H1 (cell line): ENCODE data around the gene LSM2. TPM values are rescaled to one million over a fixed set of nuclear protein-coding genes. Genes with fewer than 3 reads are reported as not detected.

Source experiments
- CTCF ChIA-PET: fragments of 300-600 bp; sonication (Branson Sonifier 250); formaldehyde crosslinking; loops from one replicate; lab custom pipeline; 2021; ENCODE audit not compliant: partially characterized antibody; lab: Charles Lee
- POLR2A ChIA-PET: fragments of 300-600 bp; sonication (Branson Sonifier 250); formaldehyde crosslinking; loops from one replicate; lab custom pipeline; 2021; ENCODE audit warnings: inconsistent platforms; ENCODE audit not compliant: partially characterized antibody; lab: Charles Lee
- DNase-seq, 2 experiments: peaks; one replicate each; pipeline versions ENCODE4 v3.0.0 to v3.0.0-alpha.2; 2010 to 2022; ENCODE audit warnings: low spot score in 2 of 2, low read depth in 1 of 2, mixed read lengths in 1 of 2
- FAIRE-seq: peaks from 2 replicates; lab custom pipeline; 2011; peaks lifted over from hg19 to GRCh38; lab: Jason Lieb, UNC
- H2AFZ ChIP-seq: 2 replicates; pipeline ENCODE4 v1.8.1; 2012; ENCODE audit warnings: low read length, inconsistent platforms
- H2AK5ac ChIP-seq: 2 replicates; pipeline ENCODE4 v1.6.1; 2013; ENCODE audit warnings: low read depth, low read length
- H2BK120ac ChIP-seq: replicated peaks from 2 replicates; pipeline ENCODE3; 2013; ENCODE audit warnings: low read depth, low read length, inconsistent platforms
- H2BK12ac ChIP-seq: 2 replicates; pipeline ENCODE4 v1.6.1; 2013; ENCODE audit warnings: low read depth, low read length
- H2BK15ac ChIP-seq: 2 replicates; pipeline ENCODE4 v1.6.1; 2013; ENCODE audit warnings: low read length
- H2BK20ac ChIP-seq: 2 replicates; pipeline ENCODE4 v1.6.1; 2013; ENCODE audit warnings: low read length
- H2BK5ac ChIP-seq: 2 replicates; pipeline ENCODE4 v1.6.1; 2013; ENCODE audit warnings: low read depth, low read length
- H3K14ac ChIP-seq: 2 replicates; pipeline ENCODE4 v1.6.1; 2013; ENCODE audit warnings: inconsistent platforms; ENCODE audit not compliant: insufficient read length
- H3K18ac ChIP-seq: 2 replicates; pipeline ENCODE4 v1.6.1; 2013; ENCODE audit warnings: low read length; ENCODE audit errors: extremely low read depth
- H3K23ac ChIP-seq: 2 replicates; pipeline ENCODE4 v1.6.1; 2013; ENCODE audit warnings: inconsistent platforms; ENCODE audit not compliant: insufficient read length
- H3K23me2 ChIP-seq: 2 replicates; pipeline ENCODE4 v1.6.1; 2013; ENCODE audit warnings: low read depth, low read length
- H3K27ac ChIP-seq: 2 replicates; pipeline ENCODE4 v1.6.1; 2011; ENCODE audit warnings: low read depth, low read length, inconsistent platforms
- H3K27me3 ChIP-seq, 4 experiments: replicated peaks in 1 of 4; 1 replicate in 1 of 4; 2 replicates in 3 of 4; pipeline versions ENCODE4 v1.6.1 to v1.8.1; 2011 to 2013; ENCODE audit warnings: low read length in 3 of 4, mild to moderate bottlenecking in 3 of 4, inconsistent platforms in 2 of 4, mixed read lengths in 2 of 4, moderate library complexity in 1 of 4; ENCODE audit not compliant: control insufficient read depth in 3 of 4, insufficient read depth in 3 of 4; ENCODE audit errors: extremely low read depth in 1 of 4
- H3K36me3 ChIP-seq, 4 experiments: 2 replicates each; pipeline versions ENCODE4 v1.6.1 to v1.8.1; 2011 to 2013; ENCODE audit warnings: mild to moderate bottlenecking in 4 of 4, low read length in 3 of 4, moderate library complexity in 2 of 4, control low read depth in 1 of 4, inconsistent platforms in 1 of 4; ENCODE audit not compliant: insufficient read depth in 4 of 4, control insufficient read depth in 2 of 4
- H3K4ac ChIP-seq: replicated peaks from 2 replicates; pipeline ENCODE3; 2013; ENCODE audit warnings: low read length, low read depth, mixed read lengths, inconsistent platforms; ENCODE audit not compliant: insufficient read length
- H3K4me1 ChIP-seq, 4 experiments: replicated peaks in 1 of 4; 1 replicate in 1 of 4; 2 replicates in 3 of 4; pipeline versions ENCODE4 v1.6.1 to v1.8.1; 2011 to 2013; ENCODE audit warnings: low read length in 3 of 4, inconsistent platforms in 2 of 4, mixed read lengths in 1 of 4; ENCODE audit not compliant: insufficient read depth in 4 of 4, control insufficient read depth in 3 of 4
- H3K4me2 ChIP-seq, 2 experiments: 2 replicates each; pipeline versions ENCODE4 v1.6.1 to v1.8.1; 2011 to 2013; ENCODE audit warnings: low read depth in 2 of 2, low read length in 2 of 2, control low read depth in 1 of 2, inconsistent platforms in 1 of 2, mild to moderate bottlenecking in 1 of 2; ENCODE audit not compliant: insufficient read depth in 1 of 2
- H3K4me3 ChIP-seq, 4 experiments: fragments of 200-600, 300-600 bp in 1 of 4; sonication (generic), shearing (Covaris generic), sonication (Bioruptor Twin) in 1 of 4; 2 replicates each; pipeline versions ENCODE4 v1.5.1 to v1.8.1; 2011 to 2016; ENCODE audit warnings: low read length in 4 of 4, low read depth in 3 of 4, control low read depth in 2 of 4, inconsistent platforms in 2 of 4, mild to moderate bottlenecking in 2 of 4, mixed read lengths in 1 of 4, moderate library complexity in 1 of 4; ENCODE audit not compliant: insufficient read depth in 2 of 4; ENCODE audit errors: extremely low read depth in 1 of 4
- H3K56ac ChIP-seq: replicated peaks from 2 replicates; pipeline ENCODE3; 2013; ENCODE audit warnings: low read depth, mild to moderate bottlenecking, mixed read lengths, low read length, inconsistent platforms; ENCODE audit not compliant: insufficient read length
- H3K79me1 ChIP-seq: 2 replicates; pipeline ENCODE4 v1.6.1; 2013; ENCODE audit warnings: low read depth, low read length, control low read depth
- H3K79me2 ChIP-seq, 2 experiments: 2 replicates each; pipeline versions ENCODE4 v1.6.1 to v1.8.1; 2012 to 2013; ENCODE audit warnings: low read length in 2 of 2, mild to moderate bottlenecking in 2 of 2, inconsistent platforms in 1 of 2; ENCODE audit not compliant: insufficient read depth in 2 of 2, control insufficient read depth in 1 of 2
- H3K9ac ChIP-seq, 4 experiments: replicated peaks in 1 of 4; 1 replicate in 1 of 4; 2 replicates in 3 of 4; pipeline versions ENCODE4 v1.6.1 to v1.8.1; 2011 to 2013; ENCODE audit warnings: low read depth in 3 of 4, low read length in 3 of 4, control low read depth in 2 of 4, mild to moderate bottlenecking in 2 of 4, moderate library complexity in 2 of 4, inconsistent platforms in 1 of 4; ENCODE audit errors: extremely low read depth in 1 of 4
- H3K9me3 ChIP-seq, 2 experiments: 2 replicates each; pipeline versions ENCODE4 v1.6.1 to v1.8.1; 2012 to 2013; ENCODE audit warnings: mild to moderate bottlenecking in 2 of 2, moderate library complexity in 2 of 2, control low read depth in 1 of 2, inconsistent platforms in 1 of 2, low read depth in 1 of 2, low read length in 1 of 2, mixed read lengths in 1 of 2; ENCODE audit not compliant: insufficient read depth in 2 of 2
- H4K20me1 ChIP-seq, 2 experiments: replicated peaks in 1 of 2; 2 replicates each; pipeline versions ENCODE3 to v1.8.1; 2011 to 2013; ENCODE audit warnings: inconsistent platforms in 2 of 2, low read length in 2 of 2, mild to moderate bottlenecking in 1 of 2; ENCODE audit not compliant: insufficient read depth in 2 of 2, control insufficient read depth in 1 of 2
- H4K5ac ChIP-seq: 2 replicates; pipeline ENCODE4 v1.6.1; 2013; ENCODE audit warnings: low read length, low read depth, mixed read lengths, inconsistent platforms; ENCODE audit not compliant: insufficient read length
- H4K8ac ChIP-seq: 2 replicates; pipeline ENCODE4 v1.8.0; 2013; ENCODE audit warnings: mild to moderate bottlenecking, moderate library complexity, low read length, inconsistent platforms; ENCODE audit not compliant: insufficient read depth; ENCODE audit errors: extremely low read depth
- H4K91ac ChIP-seq: replicated peaks from 2 replicates; pipeline ENCODE3; 2013; ENCODE audit warnings: low read length, mixed read lengths, inconsistent platforms; ENCODE audit not compliant: insufficient read length
- BACH1 ChIP-seq: IDR thresholded peaks from 2 replicates; pipeline ENCODE4 v1.6.1; 2012; ENCODE audit warnings: low read length, improper control_type of control experiment
- CEBPB ChIP-seq: IDR thresholded peaks from 2 replicates; pipeline ENCODE4 v1.6.1; 2012; ENCODE audit warnings: low read depth, low read length
- JUND ChIP-seq: IDR thresholded peaks from 2 replicates; pipeline ENCODE4 v1.6.1; 2011; ENCODE audit warnings: mild to moderate bottlenecking, improper control_type of control experiment, low read length
- MAFK ChIP-seq: IDR thresholded peaks from 2 replicates; pipeline ENCODE4 v1.6.1; 2012; ENCODE audit warnings: low read depth, mild to moderate bottlenecking, improper control_type of control experiment, low read length
- NRF1 ChIP-seq: IDR thresholded peaks from 2 replicates; pipeline ENCODE4 v1.6.1; 2011; ENCODE audit warnings: mild to moderate bottlenecking, low read depth, low read length, improper control_type of control experiment
- POLR2A ChIP-seq, 2 experiments: IDR thresholded peaks; 1 replicate in 1 of 2; 2 replicates in 1 of 2; pipeline ENCODE4 v1.6.1; 2011; ENCODE audit warnings: low read depth in 2 of 2, low read length in 2 of 2, mild to moderate bottlenecking in 2 of 2; ENCODE audit errors: control extremely low read depth in 1 of 2
- RBBP5 ChIP-seq: IDR thresholded peaks from 2 replicates; pipeline ENCODE4 v1.7.1; 2012; ENCODE audit warnings: low read depth, mild to moderate bottlenecking, inconsistent platforms, low read length, moderate library complexity, borderline replicate concordance
- SIN3A ChIP-seq, 2 experiments: IDR thresholded peaks in 1 of 2; conservative IDR thresholded peaks in 1 of 2; 2 replicates each; pipeline ENCODE4 v1.6.1; 2011 to 2012; ENCODE audit warnings: low read length in 2 of 2, improper control_type of control experiment in 1 of 2, low read depth in 1 of 2, mild to moderate bottlenecking in 1 of 2
- SIRT6 ChIP-seq: IDR thresholded peaks from one replicate; pipeline ENCODE4 v1.7.1; 2012; ENCODE audit warnings: low read length, inconsistent platforms
- TAF1 ChIP-seq: IDR thresholded peaks from 2 replicates; pipeline ENCODE4 v1.6.1; 2011; ENCODE audit warnings: mild to moderate bottlenecking, low read depth, low read length
- YY1 ChIP-seq: IDR thresholded peaks from 2 replicates; pipeline ENCODE4 v1.6.1; 2011; ENCODE audit warnings: low read depth, mild to moderate bottlenecking, low read length
- WGBS, 2 experiments: shearing (Covaris generic) in 1 of 2; methylation state at CpG; one replicate each; pipeline versions ENCODE4 v1.1.6 to v1.1.7; 2013 to 2015; ENCODE audit warnings: low lambda C conversion rate in 2 of 2, mixed read lengths in 2 of 2, inconsistent platforms in 1 of 2, low coverage in 1 of 2, missing lambda C conversion rate in 1 of 2; ENCODE audit not compliant: insufficient replicate concordance in 2 of 2, insufficient coverage in 1 of 2, insufficient read length in 1 of 2; ENCODE audit errors: extremely low coverage in 1 of 2, missing lambda C conversion rate in 1 of 2; 5-methylcytosine and 5-hydroxymethylcytosine counted together
- polyA plus RNA-seq, 7 experiments: library from polyadenylated mRNA; depleted of rRNA in 3 of 7; stranded (reverse) in 5 of 7; unstranded in 2 of 7; fragments of >200 nt in 5 of 7; fragments of 200-250 nt in 2 of 7; gene quantifications; 1 replicate in 5 of 7; 2 replicates in 1 of 7; 4 replicates in 1 of 7; pipeline versions ENCODE4 v1.2.1 to v1.2.3, GENCODE V29; 2011 to 2013; ENCODE audit warnings: missing spikeins in 2 of 7, mixed read lengths in 2 of 7
- total RNA-seq: library from RNA; stranded (reverse); fragmentation: NEBNext Ultra II Directional; extraction: Animal tissue kit (Norgen Biotek cat#: 25700); gene quantifications from 2 replicates; pipeline ENCODE4 v1.2.1, GENCODE V29; 2021

LSM2 gene
- total and polyA plus RNA-seq, 2 of the 8 experiments (the other 6 are each of a cell fraction or from before 2014, with no cell fraction given), result 127 to 168 TPM

- DNase-seq (peak in 1 of 2 experiments; percentile 74), FAIRE-seq (no peak)
- peak overlapping the region; percentile 76; the same call in 1 of the 2 replicates for H3K18ac ChIP-seq
- no peak overlapping the region for H2BK120ac ChIP-seq
- peak overlapping the region; percentile 52; the same call in 1 of the 2 replicates for H3K27ac ChIP-seq
- H4K20me1 ChIP-seq, result no peaks in the 10 kb centered on the region
- H4K5ac ChIP-seq, result peak overlapping the region; percentile 10
- peak overlapping the region; percentile 66 to 87 (median 78) for H3K4me3 ChIP-seq
- H3K4ac ChIP-seq, result no peak overlapping the region
- ChIA-PET CTCF (interaction anchor here (0.6 to 3.4 kb wide), 8 partner anchors 8 to 225 kb away, joined by 3 to 13 read pairs (median 5); partner anchors contain the start of genes C6orf47, LSM2 and VARS1), POLR2A (interaction anchor here (0.6 to 10.9 kb wide), 23 partner anchors 8 to 380 kb away, joined by 3 to 136 read pairs (median 5); partner anchors contain the start of genes BAG6, DDX39B, EHMT2 and GPANK1)
- H2BK20ac ChIP-seq, result no peak overlapping the region
- H3K56ac ChIP-seq, result peak overlapping the region; percentile 65
- 0 out of 2 replicates have a peak overlapping the region, but pooled peaks have one; percentile 9 for H2BK15ac ChIP-seq
- H3K23ac ChIP-seq, result no peak overlapping the region
- 10% methylated on average over 15 of the region's 25 CpGs; no CpG with 5 or more reads in 1 of the 2 experiments for WGBS, 2 experiments
- no peak overlapping the region; the same call in 1 of the 2 replicates for H4K8ac ChIP-seq
- peaks cover 5 to 16% (median 9%) of the 10 kb centered on the region in 4 experiments; a peak in 6 of 7 replicates for H3K4me1 ChIP-seq
- no peak overlapping the region for H3K14ac ChIP-seq
- peak overlapping the region; percentile 80 for H3K4me2 ChIP-seq
- 0 out of 2 replicates have a peak overlapping the region, but pooled peaks have one; percentile 48 for H2AK5ac ChIP-seq
- peak overlapping the region in 3 of 4 experiments; percentile 69 to 83 (median 70); a peak in 6 of 7 replicates for H3K9ac ChIP-seq
- H3K9me3 ChIP-seq, result no peaks in the 10 kb centered on the region
- H2BK12ac ChIP-seq, result 0 out of 2 replicates have a peak overlapping the region, but pooled peaks have one; percentile 68
- peak overlapping the region; percentile 90 for H2BK5ac ChIP-seq
- H4K91ac ChIP-seq, result peak overlapping the region; percentile 36
- no peak overlapping the region for H2AFZ ChIP-seq
- no peaks in the 10 kb centered on the region; a peak in 1 of 7 replicates for H3K27me3 ChIP-seq
- H3K79me1 ChIP-seq, result peaks cover 2% of the 10 kb centered on the region; the same call in 1 of the 2 replicates
- H3K23me2 ChIP-seq, result peaks cover 13% of the 10 kb centered on the region
- H3K79me2 ChIP-seq, result peaks cover 0 to 5% of the 10 kb centered on the region in 2 experiments; a peak in 1 of 4 replicates
- H3K36me3 ChIP-seq, result no peaks in the 10 kb centered on the region
- TF ChIP-seq TAF1, result peak; percentile 81; the same call in 1 of the 2 replicates
- TF ChIP-seq MAFK, result peak; percentile 84
- 0 out of 2 replicates have a peak, but pooled peaks have one; percentile 24 for TF ChIP-seq CEBPB
- no peak for TF ChIP-seq NRF1
- TF ChIP-seq SIN3A (conservative IDR thresholded peaks at IDR 0.05 in 1 of 2, IDR thresholded peaks at IDR 0.05 in 1 of 2; ENCODE audit: low read depth in 1 of 2, low read length in 2 of 2), result 0 out of 4 replicates have a peak, but pooled peaks of 1 of the 2 experiments have one; percentile 20
- no peak for TF ChIP-seq SIRT6
- TF ChIP-seq POLR2A (IDR thresholded peaks at IDR 0.05; ENCODE audit: control extremely low read depth in 1 of 2, low read depth in 2 of 2, low read length in 2 of 2), result no peak
- TF ChIP-seq YY1, result no peak
- no peak for TF ChIP-seq JUND
- TF ChIP-seq BACH1, result peak; percentile 88
- TF ChIP-seq RBBP5, result peak; percentile 31; the same call in 1 of the 2 replicates
These were observed 15.5 kb upstream of the LSM2 start for GRCh38 chr6:31822036-31822821.
